NOMO-1 treated with dmso at 0.1 percent for 144 hours (cell line): ENCODE data around the gene MED13L.

Experiments used
- DNase-seq: peaks from one replicate; lab custom pipeline; 2025; ENCODE audit not compliant: unreplicated experiment; lab: John Stamatoyannopoulos, UW

MED13L gene

DNA sequence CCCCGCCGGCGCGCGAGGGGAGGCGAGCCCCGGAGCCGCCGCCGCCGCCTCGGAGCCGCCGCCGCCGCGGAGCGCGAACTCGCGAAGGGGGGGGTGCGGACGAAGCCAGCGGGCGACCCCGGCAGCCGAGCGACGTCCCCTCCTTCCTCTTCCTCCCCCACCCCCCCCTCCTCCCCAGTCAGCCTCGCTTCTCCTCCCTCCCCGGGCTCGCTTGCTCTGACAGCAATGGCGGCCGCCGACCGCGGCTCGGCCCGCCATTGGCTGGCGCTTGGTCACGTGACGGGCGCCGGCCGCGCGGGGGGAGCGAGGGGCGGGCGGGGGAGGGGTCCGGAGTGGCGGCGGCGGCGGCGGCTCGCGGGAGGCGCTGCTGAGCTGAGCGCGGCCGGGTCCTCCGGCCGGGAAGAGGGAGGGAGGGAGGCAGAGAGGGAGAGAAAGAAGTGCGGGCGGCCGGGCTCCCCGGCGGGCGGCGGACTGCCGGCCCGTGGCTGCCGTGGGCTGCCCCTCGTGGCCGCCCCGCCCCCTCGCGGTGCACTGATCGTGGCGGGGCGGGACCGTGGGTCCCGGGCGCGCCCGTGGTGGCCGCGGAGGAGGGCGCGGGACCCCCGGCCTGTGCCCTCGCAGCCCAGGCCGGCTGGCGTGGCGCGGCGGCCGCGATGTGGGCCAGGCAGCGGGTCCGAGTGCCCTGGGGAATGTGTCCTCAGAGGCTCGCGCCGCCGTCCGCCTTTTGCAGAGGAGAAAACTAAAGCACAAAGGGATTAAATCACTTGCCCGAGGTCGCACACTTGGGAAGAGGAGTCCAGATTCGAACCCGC lies at the start of gene MED13L:
TSS of gene MED13L (minus strand) at position 227 of the 812 bp plus-strand sequence. CDS start 562 bp downstream, outside the sequence.
- peak; percentile 94 for DNase-seq

DNA sequence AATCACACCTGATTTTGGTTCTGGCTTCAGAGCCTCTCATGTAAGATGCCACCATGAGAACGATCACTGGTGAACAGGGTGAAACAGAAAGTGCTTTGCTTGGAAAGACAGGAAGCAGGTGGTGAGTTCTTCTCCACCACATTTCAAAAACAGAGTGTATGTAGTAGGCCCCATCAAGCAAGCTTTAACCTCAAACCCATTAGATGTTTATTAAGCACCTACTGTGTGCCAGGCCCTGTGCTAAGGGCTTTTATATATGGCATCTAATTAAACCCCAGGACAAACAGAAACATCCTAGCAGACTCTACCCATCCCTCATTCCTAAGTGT lies 47.8 kb upstream of the MED13L start:
- DNase-seq: peak; percentile 3

DNA sequence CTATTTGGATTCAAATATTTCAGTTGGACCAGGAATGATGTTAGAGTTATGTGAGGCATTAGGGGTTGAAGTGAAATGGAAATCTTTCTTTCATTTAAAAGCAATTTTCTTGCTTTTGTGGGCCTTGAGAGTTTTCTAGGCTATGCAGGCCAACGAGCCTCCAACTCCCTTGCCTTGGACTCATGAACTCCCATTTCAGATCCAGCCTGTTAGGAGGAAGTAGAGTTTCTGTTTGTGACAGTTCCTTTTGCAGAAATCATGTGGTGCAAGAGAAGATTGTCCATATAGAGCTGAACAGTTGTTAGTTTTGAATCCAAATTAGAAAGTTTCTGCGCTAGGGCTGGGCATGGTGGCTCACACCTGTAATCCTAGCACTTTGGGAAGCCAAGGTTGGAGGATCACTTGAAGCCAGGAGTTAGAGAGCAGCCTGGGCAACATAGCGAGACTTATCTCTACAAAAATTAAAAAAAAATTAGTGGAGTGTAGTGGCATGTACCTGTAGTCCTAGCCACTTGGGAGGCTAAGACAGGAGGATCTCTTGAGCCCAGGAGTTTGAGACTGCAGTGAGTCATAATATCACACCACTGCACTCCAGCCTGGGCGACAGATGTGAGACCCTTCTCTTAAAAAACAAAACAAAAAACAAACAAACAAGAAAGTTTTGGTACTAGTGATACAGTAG lies 47.3 kb upstream of the MED13L start:
- peak; percentile 43 for DNase-seq

DNA sequence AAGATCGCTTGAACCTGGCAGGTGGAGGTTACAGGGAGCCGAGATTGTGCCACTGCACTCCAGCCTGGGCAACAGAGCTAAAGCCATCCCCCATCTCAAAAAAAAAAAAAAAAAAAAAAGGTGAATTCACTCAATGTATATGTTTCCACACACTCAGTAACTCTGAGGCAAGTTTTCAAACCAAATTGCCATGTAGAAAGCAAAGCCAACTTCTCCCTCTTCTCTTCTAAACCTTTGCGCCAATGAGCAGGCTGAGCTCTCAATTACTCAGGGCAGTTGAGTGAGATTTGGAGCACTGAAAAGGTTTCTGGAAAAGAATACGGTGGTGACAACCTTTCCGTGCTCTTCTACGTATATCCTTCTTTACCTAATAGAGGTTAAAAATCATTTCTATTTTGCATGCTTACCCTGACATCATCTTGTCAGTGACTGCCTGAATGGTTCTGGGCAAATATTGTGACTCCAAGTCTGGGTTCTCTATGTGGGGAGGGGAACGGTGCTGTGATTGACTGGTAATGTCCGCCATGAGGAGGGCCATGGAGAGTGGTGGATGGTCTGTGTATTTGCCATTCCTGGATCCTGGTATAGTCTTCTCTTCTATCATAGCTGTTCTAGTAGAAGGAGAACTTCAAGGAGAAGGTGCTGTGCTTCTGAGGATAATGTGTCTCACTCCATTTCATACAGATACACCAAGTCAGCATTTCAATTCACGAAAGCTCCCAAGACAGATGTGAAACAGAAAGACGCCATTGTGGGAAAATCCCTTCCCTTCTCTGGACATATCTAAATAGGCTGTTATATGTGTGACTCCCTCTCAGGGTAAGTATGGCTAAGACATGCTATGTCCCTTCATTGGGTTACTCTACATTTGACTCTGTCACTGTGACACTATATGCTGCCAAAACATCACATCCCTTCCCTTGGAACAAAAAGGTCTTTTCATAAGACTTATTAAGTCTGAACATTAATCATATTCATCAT lies 46.2 kb upstream of the MED13L start:
- peak; percentile 33 for DNase-seq

DNA sequence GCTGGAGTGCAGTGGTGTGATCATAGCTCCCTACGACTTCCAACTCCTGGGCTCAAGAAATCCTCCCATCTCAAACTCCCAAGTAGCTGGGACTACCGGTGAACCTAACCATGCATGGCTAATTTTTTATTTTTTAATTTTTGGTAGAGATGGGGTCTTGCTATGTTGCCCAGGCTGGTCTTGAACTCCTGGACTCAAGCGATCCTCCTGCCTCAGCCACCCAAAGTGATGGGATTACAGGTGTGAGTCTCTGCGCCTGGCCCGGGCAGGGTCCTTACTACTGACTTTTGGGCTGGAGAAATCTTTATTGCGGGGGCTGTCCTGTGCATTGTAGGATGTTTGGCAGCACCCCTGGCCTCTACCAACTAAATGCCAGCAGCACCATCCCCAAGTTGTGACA lies 44.4 kb upstream of the MED13L start:
- no peak for DNase-seq

DNA sequence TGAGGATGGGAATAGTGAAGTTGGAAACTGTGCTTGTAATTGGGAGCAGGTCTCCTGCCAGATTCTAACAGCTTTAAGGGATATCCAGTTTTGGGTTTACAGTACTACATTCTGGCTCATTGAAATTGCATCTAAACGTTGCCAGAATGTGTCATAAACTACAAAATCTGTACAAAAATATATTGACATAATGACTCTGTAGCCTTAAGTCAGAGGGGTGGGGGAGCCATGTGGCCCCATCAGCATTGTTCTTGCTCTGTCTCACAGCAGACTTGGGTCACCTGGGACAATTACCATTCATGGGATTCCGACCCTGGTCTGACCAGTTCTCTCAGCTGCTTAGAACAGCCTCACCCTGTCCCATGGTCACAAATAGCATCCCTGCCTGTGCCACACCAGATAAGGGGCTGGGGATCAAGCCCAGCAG lies 43.3 kb upstream of the MED13L start:
- no peak for DNase-seq

DNA sequence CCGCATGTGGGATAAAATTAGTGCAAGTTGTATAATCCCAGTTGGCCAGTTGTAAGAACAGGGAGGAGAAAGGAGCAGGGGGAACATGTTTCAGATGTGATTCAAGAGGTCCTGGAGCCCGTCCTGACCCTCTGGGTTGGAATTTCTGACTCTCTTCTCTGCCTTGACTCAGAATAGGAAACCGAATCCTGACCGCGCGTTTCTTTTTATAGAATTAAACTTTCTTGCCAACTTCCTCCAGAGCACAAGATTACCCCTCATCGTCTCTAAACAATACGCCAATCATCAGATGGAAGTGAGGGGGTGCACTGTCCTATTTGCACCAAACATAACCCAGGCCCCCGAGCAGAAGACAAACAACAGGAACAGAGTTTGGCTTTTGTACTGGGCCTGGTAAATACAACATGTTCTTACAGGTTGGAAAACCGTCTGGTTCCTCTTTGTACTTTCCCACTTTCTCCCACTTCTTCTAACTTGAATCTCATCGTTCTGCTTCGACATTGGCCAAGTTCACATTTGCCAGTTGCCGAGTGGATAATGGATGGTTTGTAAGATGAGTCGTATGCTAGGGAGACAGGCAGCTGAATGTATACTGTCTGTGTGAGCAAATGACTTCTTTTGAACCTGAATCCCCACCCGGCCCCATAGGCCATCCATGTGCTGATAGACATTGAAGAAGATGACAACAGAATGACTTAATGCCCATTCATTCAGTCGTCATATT lies 42.6 kb upstream of the MED13L start:
- peak; percentile 66 for DNase-seq

DNA sequence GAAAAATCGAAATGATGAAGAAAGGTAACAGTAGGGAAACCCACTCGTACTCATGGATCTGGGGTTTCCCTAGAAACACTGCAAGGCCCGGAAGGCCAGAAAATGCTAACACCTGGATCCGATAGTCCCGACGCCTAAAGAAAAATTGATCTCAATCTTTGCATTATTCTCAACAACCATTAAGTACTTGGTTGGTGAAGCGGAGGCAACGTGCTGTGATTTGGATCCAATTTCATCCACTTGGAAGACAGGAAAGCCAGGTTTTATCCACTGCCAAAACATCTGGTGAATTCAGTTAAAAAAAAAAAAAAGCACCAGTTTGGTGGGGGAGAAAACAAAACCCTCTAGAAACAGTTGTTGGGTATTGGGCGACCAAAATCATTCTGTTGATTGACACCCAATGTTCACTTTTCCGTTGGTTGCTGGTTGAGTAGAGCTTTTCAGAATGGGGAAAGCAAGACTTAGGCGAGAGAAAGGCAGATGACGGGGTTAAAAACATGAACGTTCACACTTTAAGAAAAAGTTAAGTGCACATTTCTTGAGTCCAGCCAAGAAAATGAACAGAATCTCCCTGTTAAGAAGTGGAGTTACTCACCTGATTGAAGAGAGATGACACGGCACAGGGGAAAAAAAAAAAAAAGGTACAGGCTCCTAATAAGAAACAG lies 41.9 kb upstream of the MED13L start:
- DNase-seq: no peak

DNA sequence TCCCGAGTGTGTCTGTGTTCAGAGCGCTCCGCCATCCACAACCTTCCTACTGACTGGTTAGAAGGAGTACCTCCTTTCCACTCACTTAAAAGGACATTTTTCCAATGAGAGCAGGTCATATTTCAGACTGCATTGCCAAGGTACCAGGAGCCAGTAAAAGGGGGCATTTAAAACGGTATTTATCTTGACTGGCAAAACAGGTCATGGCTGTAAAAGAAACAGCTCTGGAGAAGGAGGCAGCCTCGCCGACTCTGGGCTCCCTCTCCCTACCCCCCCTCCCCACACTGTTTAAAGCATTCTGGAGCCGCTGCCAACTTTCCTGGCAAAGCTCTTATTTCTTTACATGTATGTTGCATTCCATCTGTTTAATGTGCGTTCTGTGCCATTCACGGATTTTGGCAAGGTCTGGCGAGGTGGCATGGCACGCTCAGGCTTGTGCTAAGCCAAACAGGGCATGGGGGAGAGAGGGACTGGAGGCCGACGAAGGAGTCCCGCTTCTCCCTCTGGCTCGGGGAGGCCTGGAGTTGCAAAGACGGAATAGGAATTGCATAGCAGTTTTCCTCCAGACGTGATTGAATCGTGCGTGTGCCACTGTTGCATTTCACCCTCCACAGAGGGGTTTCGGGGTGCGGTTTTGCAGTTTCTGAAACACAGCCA lies 41.2 kb upstream of the MED13L start:
- no peak for DNase-seq

DNA sequence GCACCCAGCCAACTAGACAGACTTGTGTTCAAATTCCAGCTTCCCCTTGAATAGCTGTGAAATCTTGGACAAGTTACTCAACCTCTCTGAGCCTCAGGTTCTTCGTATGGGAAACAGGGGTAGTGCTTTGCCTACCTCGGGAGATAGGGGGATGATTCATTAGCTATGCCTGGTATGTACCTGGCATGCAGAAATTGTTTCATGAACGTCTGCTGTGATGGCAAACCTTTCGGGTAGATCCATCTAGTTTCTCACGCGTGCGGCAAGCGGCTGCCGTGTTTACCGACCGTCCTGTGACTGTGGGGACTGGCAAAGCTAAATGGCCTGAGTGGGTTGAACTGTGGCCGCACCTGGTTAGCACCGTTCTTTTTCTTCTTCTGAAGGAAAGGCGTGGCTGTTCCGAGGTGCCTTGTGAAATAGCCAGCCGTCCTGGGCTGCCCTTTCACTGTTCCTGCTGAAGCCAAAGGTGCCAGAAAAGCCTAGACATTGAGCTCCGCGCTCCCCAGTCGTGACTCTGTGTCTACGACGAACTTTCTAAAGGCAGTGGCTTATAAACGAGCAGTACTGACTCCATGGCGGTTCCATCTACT lies 40.6 kb upstream of the MED13L start:
- DNase-seq: no peak

DNA sequence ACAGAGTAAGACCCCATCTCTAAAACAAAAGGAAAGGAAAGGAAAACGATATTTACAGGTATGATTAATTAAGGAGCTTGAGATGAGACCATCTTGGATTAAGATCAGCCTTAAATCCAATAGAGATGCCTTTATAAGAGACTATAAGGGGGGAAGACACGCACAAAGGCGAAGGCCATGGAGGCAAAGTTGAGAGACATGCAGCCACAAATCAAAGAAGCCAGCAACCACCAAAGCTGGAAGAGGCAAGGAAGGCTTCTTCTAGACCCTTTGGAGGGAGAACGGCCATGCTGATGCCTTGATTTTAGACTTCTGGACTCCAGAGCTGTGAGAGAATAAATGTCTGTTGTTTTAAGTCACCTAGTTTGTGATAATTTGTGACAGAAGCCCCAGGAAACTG lies 39.6 kb upstream of the MED13L start:
- no peak for DNase-seq

DNA sequence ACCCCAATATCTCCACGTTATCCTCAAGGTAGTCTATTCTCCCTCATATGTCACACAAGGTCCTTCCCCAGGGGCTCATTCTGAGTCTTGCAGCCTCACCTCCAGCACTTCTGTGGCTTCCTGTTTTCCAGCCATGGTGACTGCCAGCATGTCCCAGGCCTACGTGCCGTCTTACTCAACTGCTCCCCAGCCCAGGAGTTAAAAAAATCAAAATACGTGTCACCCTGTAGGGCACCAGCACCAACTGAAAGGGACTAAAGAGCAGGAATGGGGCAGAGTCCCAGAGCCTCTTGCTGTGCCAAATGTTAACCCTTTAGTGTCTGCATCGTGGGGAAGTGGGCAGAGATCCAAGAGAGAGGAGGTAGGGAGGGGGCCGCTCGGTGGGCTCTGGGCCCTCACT lies 37.0 kb upstream of the MED13L start:
- peak; percentile 77 for DNase-seq

DNA sequence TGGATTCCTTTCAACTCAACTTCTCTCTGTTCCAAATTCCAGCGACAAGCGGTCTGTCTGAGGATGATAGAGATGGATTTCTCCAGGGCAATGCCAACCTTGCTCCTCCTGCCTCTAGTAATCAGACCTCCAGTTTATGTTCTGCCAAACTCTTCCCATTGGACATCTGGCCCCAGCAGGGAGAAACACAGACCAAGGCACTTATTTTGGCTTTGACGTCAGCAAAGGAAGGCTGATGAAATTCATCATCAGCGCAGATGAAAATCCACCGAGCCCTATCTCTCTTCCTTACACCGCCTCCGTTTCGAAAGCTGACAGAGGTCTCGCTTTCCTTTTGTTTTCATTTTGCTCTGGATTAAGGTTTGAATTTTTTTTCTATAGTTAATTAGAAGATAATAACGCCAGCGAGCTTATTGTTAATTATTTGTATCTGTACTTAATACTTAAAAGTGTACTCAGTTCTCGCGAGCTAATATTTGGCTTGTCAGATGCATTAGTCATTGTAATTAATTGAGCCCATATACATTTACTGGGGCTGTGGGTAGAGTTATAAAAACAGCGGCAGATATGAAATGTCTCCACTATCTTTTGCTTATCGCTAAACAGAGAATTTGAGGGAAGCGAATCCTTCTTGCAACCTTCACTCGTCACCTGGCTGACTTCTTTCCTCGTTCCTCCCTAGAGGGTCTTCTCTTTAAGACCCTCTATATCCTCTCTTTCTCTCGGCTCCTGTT lies 35.9 kb upstream of the MED13L start:
- no peak for DNase-seq

DNA sequence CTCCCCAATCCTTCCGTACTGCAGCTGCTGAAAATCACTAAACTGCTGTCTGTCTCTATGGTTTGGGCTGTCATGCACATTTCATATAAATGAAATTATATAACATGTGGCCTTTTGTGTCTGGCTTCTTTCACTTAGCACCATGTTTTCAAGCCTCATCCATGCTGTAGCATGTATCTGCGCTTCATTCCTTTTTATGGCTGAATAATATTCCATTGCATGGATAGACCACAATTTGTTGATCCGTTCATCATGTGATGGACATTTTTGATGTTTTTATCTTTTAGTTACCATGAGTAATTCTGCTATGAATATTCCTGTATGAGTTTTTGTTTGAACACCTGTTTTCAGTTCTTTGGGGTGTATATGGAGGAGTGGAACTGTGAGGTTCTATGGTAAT lies 32.6 kb upstream of the MED13L start:
- DNase-seq: no peak

DNA sequence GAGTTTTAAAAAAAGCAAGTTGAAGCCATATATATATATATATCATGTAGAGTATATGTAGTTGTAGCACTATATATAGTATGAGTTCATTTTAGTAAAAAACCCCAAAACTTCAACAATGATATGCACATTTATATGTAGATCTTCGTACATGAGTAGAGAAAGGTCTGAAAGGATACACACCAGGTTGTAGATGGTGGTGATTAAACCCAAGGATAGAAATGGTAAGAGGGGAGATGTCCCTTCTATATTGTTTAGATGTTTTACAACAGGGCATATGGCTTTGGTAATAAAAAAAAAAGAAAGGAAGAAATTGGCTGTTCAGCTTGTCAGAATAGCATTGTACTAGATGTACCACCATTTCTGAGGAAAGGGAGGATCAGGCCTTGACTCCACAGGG lies 31.9 kb upstream of the MED13L start:
- no peak for DNase-seq

DNA sequence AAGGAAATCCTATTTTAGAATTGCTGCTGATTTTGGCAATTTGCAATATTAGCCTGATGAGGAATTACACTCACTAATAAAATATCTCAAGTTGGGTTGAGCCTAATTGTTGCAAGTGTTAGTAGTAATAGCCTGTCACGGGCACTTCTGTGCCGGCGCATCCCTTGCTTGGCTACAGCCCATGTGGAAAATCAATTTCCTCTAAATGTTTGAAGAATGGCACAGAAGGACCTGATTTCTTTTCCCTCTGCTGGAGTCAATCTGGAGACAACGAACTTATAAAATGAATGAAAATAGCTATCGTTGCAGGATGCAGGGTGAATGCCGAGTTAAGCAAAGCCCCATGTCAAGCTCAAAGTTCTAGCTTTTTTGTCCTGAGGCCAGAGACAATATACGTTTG lies 31.2 kb upstream of the MED13L start:
- DNase-seq: no peak

DNA sequence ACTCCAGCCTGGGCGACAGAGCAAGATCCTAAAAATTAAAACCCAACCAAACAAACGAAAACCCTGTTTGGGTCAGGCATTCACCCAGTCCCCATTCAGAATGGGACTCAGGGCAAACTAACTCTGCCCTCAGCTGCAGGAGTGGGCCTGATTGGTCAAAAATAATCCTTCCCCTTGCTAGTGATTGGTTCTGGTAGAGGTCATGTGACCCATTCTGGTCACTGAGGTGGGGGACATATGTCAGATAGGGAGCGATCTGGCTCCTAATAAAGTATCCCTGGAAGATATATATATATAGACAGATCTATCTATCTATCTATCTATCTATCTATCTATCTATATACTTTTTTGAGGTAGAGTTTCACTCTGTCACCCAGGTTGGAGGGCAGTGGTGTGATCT lies 29.5 kb upstream of the MED13L start:
- no peak for DNase-seq

DNA sequence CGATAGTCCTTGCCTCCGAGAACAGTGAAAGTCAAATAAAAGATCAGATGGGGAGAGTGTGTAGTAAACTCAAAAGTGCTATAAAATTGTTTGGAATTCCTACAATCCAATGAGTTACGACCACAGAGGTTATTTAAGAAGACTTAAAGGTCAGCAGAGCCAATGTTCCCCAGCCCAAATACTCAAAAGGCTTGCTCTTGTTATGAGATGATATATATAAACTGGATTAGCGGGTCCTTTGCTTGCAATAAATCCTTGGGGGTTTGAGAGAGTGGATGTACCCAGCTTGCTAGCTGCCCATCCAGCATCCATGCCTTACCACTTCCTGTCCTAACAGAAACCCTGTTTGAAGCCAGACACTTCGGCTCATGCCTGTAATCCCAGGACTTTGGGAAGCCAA lies 29.0 kb upstream of the MED13L start:
- no peak for DNase-seq

DNA sequence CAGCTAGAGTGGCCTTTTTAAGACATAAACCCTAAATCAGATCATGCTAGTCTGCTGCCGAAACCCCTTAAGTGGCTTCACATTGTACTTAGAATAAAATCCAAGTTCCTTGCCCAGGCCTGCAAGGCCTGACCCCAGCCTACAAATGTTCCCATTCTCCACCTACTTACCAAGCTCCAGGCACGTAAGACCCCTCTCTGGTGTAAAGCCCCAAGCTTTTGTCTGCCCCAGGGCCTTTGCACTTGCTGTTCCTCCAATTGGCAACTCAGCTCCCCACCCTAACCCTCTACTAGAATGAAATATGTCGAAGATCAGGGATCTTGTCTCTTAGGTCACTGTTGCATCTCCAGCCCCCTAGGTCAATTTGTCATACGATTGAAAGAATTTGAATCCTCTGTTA lies 27.1 kb upstream of the MED13L start:
- DNase-seq: no peak
